ENCODE results near the gene TMC5.

GRCh38 chr16:19523559-19524355 lies 106.1 kb downstream of the TMC5 start, which contains the start of gene CCP110:
- TF ChIP-seq CTCF (IDR thresholded peaks at IDR 0.05; ENCODE audit: low read depth, low read length, poor library complexity, severe bottlenecking) = no peak
- no peak for TF ChIP-seq EZH2phosphoT487 (IDR thresholded peaks at IDR 0.05; ENCODE audit: borderline replicate concordance, low read length)

All from DOHH2 (cell line).